ENCODE results near the gene DOCK4. TPM values are rescaled to one million over a fixed set of nuclear protein-coding genes. Genes with fewer than 3 reads are reported as not detected.

The DOCK4 gene
- total and polyA plus RNA-seq, 2 of the 8 experiments (the other 6 are each of a cell fraction or from before 2014, with no cell fraction given), result 5.1 to 23.6 TPM

DNA sequence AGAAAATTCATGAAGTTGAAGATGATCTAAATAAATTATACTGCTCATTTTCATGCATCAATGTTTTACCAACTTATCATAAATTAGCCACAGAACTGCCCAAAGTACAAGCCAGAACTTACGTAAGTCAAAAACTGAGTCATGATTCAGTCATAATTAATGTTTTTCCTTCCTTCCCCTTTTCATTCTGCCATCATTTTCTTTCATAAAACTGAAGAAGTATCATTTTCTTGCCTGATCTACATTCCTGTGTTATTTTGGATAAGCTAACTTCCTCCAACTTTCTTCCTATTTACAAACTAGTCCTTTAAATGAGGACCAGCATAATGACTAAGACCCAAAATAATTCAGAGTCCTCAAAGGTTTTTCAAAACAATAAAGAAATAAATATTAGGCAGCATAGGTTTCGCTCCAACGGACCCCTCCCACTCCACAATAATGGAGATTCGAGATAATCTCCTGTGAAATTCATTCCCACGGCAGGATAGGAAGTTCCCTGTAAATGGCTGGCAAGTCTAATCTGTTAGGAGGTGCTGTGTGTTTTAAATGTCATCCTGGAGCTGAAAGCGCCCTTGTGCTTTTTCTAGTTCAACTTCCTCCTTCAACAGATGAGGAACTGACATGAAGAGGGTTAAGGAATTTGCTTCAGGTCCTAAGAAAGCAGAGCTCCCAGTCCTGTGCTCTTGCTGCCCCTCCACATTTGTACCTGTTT, 218.9 kb downstream of the DOCK4 start (continued):
- TF ChIP-seq, protein P1, sequence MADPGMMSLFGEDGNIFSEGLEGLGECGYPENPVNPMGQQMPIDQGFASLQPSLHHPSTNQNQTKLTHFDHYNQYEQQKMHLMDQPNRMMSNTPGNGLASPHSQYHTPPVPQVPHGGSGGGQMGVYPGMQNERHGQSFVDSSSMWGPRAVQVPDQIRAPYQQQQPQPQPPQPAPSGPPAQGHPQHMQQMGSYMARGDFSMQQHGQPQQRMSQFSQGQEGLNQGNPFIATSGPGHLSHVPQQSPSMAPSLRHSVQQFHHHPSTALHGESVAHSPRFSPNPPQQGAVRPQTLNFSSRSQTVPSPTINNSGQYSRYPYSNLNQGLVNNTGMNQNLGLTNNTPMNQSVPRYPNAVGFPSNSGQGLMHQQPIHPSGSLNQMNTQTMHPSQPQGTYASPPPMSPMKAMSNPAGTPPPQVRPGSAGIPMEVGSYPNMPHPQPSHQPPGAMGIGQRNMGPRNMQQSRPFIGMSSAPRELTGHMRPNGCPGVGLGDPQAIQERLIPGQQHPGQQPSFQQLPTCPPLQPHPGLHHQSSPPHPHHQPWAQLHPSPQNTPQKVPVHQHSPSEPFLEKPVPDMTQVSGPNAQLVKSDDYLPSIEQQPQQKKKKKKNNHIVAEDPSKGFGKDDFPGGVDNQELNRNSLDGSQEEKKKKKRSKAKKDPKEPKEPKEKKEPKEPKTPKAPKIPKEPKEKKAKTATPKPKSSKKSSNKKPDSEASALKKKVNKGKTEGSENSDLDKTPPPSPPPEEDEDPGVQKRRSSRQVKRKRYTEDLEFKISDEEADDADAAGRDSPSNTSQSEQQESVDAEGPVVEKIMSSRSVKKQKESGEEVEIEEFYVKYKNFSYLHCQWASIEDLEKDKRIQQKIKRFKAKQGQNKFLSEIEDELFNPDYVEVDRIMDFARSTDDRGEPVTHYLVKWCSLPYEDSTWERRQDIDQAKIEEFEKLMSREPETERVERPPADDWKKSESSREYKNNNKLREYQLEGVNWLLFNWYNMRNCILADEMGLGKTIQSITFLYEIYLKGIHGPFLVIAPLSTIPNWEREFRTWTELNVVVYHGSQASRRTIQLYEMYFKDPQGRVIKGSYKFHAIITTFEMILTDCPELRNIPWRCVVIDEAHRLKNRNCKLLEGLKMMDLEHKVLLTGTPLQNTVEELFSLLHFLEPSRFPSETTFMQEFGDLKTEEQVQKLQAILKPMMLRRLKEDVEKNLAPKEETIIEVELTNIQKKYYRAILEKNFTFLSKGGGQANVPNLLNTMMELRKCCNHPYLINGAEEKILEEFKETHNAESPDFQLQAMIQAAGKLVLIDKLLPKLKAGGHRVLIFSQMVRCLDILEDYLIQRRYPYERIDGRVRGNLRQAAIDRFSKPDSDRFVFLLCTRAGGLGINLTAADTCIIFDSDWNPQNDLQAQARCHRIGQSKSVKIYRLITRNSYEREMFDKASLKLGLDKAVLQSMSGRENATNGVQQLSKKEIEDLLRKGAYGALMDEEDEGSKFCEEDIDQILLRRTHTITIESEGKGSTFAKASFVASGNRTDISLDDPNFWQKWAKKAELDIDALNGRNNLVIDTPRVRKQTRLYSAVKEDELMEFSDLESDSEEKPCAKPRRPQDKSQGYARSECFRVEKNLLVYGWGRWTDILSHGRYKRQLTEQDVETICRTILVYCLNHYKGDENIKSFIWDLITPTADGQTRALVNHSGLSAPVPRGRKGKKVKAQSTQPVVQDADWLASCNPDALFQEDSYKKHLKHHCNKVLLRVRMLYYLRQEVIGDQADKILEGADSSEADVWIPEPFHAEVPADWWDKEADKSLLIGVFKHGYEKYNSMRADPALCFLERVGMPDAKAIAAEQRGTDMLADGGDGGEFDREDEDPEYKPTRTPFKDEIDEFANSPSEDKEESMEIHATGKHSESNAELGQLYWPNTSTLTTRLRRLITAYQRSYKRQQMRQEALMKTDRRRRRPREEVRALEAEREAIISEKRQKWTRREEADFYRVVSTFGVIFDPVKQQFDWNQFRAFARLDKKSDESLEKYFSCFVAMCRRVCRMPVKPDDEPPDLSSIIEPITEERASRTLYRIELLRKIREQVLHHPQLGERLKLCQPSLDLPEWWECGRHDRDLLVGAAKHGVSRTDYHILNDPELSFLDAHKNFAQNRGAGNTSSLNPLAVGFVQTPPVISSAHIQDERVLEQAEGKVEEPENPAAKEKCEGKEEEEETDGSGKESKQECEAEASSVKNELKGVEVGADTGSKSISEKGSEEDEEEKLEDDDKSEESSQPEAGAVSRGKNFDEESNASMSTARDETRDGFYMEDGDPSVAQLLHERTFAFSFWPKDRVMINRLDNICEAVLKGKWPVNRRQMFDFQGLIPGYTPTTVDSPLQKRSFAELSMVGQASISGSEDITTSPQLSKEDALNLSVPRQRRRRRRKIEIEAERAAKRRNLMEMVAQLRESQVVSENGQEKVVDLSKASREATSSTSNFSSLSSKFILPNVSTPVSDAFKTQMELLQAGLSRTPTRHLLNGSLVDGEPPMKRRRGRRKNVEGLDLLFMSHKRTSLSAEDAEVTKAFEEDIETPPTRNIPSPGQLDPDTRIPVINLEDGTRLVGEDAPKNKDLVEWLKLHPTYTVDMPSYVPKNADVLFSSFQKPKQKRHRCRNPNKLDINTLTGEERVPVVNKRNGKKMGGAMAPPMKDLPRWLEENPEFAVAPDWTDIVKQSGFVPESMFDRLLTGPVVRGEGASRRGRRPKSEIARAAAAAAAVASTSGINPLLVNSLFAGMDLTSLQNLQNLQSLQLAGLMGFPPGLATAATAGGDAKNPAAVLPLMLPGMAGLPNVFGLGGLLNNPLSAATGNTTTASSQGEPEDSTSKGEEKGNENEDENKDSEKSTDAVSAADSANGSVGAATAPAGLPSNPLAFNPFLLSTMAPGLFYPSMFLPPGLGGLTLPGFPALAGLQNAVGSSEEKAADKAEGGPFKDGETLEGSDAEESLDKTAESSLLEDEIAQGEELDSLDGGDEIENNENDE (IDR thresholded peaks at IDR 0.05; ENCODE audit: insufficient replicate concordance, low read length), result no peak
- TF ChIP-seq SIRT6 (IDR thresholded peaks at IDR 0.05; ENCODE audit: low read length) (no peak), HDAC2 (IDR thresholded peaks at IDR 0.05; ENCODE audit: borderline replicate concordance in 1 of 2, low read depth in 2 of 2, low read length in 2 of 2) (no peak), CEBPB (IDR thresholded peaks at IDR 0.05; ENCODE audit: low read depth, low read length) (no peak), RFX5 (IDR thresholded peaks at IDR 0.05; ENCODE audit: borderline replicate concordance, low read depth, low read length) (no peak), CHD2 (IDR thresholded peaks at IDR 0.05; ENCODE audit: low read length) (no peak), GTF2F1 (IDR thresholded peaks at IDR 0.05; ENCODE audit: borderline replicate concordance, low read depth, low read length) (no peak)
- TF ChIP-seq, protein P2, sequence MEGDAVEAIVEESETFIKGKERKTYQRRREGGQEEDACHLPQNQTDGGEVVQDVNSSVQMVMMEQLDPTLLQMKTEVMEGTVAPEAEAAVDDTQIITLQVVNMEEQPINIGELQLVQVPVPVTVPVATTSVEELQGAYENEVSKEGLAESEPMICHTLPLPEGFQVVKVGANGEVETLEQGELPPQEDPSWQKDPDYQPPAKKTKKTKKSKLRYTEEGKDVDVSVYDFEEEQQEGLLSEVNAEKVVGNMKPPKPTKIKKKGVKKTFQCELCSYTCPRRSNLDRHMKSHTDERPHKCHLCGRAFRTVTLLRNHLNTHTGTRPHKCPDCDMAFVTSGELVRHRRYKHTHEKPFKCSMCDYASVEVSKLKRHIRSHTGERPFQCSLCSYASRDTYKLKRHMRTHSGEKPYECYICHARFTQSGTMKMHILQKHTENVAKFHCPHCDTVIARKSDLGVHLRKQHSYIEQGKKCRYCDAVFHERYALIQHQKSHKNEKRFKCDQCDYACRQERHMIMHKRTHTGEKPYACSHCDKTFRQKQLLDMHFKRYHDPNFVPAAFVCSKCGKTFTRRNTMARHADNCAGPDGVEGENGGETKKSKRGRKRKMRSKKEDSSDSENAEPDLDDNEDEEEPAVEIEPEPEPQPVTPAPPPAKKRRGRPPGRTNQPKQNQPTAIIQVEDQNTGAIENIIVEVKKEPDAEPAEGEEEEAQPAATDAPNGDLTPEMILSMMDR (IDR thresholded peaks at IDR 0.05; ENCODE audit: control extremely low read depth in 1 of 3, insufficient read depth in 1 of 3, low read depth in 1 of 3, low read length in 3 of 3), result no peak

Data from H1 (cell line).